Kidney epithelial cell (primary cell): ENCODE data around the gene LCORL. TPM values are rescaled to one million over a fixed set of nuclear protein-coding genes. Genes with fewer than 3 reads are reported as not detected.
A peak's percentile ranks its signal among the peaks of the same experiment; 100 is the strongest.

ENCODE experiments used
- DNase-seq: peaks from one replicate; pipeline ENCODE4 v3.0.0-alpha.2; 2010; ENCODE audit warnings: low read depth
- H3K27me3 ChIP-seq: 2 replicates; pipeline ENCODE4 v1.6.0; 2011; ENCODE audit warnings: low read length; ENCODE audit not compliant: control insufficient read depth, insufficient read depth
- H3K36me3 ChIP-seq: 2 replicates; pipeline ENCODE4 v1.5.1; 2011; ENCODE audit warnings: low read length; ENCODE audit not compliant: control insufficient read depth, insufficient read depth
- H3K4me3 ChIP-seq: 2 replicates; pipeline ENCODE4 v1.5.1; 2011; ENCODE audit warnings: low read depth, mild to moderate bottlenecking, control low read depth, low read length
- total RNA-seq: library from RNA; depleted of rRNA; stranded (reverse); fragments of >200 nt; gene quantifications from 2 replicates; pipeline ENCODE4 v1.2.3, GENCODE V29; 2015
- TF ChIP-seq, protein P1 (sequence below): IDR thresholded peaks from 2 replicates; pipeline ENCODE4 v1.5.1; 2011; ENCODE audit warnings: mild to moderate bottlenecking, moderate library complexity, low read length, control low read depth, inconsistent platforms; ENCODE audit not compliant: insufficient read depth, poor library complexity, severe bottlenecking

Gene LCORL
- total RNA-seq, 1 donor from 2014 or later: 35.2 TPM

DNA sequence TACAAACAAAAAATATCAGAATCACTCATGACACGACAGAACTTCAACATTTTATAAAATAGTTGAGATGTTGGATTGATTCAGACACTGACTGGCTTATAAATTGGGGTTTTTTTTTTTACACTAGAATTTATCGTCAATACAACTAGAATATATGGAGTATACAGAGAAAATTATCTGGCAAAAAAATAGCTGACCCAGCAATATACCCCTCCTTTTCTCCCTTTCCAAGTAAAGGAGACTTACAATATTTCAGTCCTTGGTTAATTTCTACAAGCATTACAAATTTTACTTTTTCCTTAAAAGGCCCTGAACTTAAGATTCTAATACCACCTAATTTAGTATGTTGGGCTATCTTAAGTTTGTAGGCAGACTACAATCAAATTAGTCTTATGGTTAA lies 76.3 kb downstream of the LCORL start:
- H3K36me3 ChIP-seq: no peaks in the 10 kb centered on the region
- H3K4me3 ChIP-seq: no peak overlapping the region
- DNase-seq: no peak
- no peaks in the 10 kb centered on the region for H3K27me3 ChIP-seq
- TF ChIP-seq, protein P1, sequence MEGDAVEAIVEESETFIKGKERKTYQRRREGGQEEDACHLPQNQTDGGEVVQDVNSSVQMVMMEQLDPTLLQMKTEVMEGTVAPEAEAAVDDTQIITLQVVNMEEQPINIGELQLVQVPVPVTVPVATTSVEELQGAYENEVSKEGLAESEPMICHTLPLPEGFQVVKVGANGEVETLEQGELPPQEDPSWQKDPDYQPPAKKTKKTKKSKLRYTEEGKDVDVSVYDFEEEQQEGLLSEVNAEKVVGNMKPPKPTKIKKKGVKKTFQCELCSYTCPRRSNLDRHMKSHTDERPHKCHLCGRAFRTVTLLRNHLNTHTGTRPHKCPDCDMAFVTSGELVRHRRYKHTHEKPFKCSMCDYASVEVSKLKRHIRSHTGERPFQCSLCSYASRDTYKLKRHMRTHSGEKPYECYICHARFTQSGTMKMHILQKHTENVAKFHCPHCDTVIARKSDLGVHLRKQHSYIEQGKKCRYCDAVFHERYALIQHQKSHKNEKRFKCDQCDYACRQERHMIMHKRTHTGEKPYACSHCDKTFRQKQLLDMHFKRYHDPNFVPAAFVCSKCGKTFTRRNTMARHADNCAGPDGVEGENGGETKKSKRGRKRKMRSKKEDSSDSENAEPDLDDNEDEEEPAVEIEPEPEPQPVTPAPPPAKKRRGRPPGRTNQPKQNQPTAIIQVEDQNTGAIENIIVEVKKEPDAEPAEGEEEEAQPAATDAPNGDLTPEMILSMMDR: no peak

DNA sequence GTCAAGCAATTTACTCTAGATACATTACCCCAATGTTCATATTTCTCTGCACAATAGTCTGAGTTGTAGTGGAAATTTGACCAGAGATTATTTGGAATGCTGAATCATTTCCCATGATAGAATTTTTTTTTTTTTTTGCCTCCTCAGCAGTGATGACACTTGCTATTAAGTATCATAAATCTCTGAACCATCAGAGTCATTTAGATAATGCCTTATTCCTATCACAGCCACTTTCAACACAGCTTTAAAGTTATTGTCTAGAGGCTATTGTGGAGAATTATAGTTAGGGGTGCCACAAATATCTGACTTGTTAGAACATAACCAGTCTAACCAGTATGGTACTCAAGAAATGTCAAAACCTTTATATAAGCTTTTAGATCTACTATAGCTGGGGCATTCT lies 79.8 kb downstream of the LCORL start:
- Histone ChIP-seq H3K4me3 (no peak overlapping the region), H3K27me3 (no peaks in the 10 kb centered on the region), H3K36me3 (no peaks in the 10 kb centered on the region)
- DNase-seq: no peak
- TF ChIP-seq, protein P1: no peak

DNA sequence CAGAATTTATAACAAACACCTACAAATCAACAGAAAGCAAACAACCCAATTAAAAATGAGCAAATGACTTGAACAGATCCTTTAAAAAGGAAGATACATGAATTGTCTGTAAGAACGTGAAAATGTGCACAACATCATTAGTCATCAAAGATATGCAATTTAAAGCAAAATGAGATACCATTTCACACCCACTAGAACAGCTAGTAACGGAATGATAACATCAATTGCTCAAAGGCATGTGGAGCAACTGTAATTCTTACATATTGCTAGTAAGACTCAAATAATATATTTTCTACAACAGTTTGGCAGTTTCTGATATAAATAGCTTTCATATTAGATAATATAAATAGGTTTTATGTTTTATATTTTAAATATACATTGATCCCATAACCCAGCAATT lies 82.5 kb downstream of the LCORL start:
- TF ChIP-seq, protein P1: no peak
- H3K36me3 ChIP-seq: no peaks in the 10 kb centered on the region

DNA sequence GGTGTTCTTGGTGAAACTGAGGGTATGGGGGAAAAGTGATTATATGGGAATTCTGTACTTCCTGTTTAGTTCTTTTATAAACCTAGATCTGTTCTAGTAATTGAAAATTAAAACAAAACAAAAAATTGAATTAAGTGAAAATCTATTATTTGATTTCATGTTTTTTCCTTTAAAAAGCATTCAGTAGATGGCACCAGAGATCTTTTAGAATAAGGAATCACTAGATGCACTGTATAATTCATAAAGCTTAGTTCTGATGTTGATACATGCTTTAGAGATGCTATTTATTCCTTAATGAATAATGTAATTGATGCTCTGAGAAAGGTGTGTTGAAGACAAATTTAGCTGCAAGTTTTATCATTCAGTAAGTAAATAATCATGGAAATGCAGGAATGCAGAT lies 87.3 kb downstream of the LCORL start:
- no peak for DNase-seq

More for the DNA sequence above, 82.5 kb downstream of the LCORL start:
- DNase-seq: no peak
- H3K27me3 ChIP-seq: no peaks in the 10 kb centered on the region
- no peak overlapping the region for H3K4me3 ChIP-seq

DNA sequence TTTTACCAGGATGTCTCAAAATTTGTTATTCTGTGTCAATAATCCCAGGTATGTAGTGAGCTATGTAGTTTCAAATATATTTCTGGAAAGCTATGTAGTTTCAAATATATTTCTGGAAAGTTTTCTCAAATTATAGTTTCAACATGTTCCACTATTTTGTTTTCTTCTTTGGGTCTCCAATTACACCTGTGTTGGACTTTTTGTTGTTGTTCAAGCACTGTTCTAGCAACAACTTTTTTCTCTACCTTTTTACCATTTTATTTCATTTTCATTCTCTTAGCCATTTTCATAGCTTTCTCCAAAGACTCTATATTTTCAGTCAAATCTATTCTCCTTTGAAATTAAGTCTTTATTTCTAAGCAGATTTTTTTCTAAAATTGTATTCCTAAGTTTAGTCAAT lies 88.4 kb downstream of the LCORL start:
- Histone ChIP-seq H3K4me3 (no peak overlapping the region), H3K27me3 (no peaks in the 10 kb centered on the region), H3K36me3 (no peaks in the 10 kb centered on the region)
- TF ChIP-seq, protein P1: no peak
- no peak for DNase-seq

More for the DNA sequence above, 87.3 kb downstream of the LCORL start:
- H3K36me3 ChIP-seq: no peaks in the 10 kb centered on the region
- H3K27me3 ChIP-seq: no peaks in the 10 kb centered on the region
- TF ChIP-seq, protein P1: peak; percentile 4
- H3K4me3 ChIP-seq: no peak overlapping the region

DNA sequence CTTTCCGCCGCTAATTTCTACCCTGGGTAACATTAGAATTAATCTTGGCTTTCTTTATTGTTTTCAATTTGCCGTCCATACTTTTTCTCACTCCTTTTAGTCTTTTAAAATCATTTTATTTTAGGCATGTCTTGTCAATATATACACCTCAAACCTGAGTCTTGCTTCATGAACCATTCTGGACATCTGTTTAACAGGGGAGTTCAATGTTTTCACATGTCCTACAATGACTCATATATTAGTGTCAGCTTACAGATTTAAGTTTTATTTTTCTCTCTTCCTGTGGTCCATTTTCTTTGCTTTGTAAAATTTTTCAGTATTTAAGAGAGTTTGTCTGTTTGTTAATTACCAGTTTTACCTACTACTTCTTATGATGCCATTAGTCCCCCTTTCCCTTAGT lies 89.5 kb downstream of the LCORL start:
- TF ChIP-seq, protein P1: no peak
- no peak for DNase-seq
- Histone ChIP-seq H3K27me3 (no peaks in the 10 kb centered on the region), H3K4me3 (no peak overlapping the region), H3K36me3 (no peaks in the 10 kb centered on the region)
